Duodenal mucosa (tissue), 2 donors: ENCODE measurements around the gene B3GAT3.
A peak's percentile ranks its signal among the peaks of the same experiment; 100 is the strongest.

Source experiments
- H3K27ac ChIP-seq: one replicate; pipeline ENCODE4 v1.7.0; 2013; ENCODE audit warnings: low read depth, low read length
- H3K27me3 ChIP-seq, 2 donors: one replicate each; pipeline ENCODE4 v1.7.0; 2013; ENCODE audit warnings: low read length in 2 of 2, control low read depth in 1 of 2; ENCODE audit not compliant: insufficient read depth in 2 of 2, control insufficient read depth in 1 of 2
- H3K36me3 ChIP-seq, 2 donors: one replicate each; pipeline ENCODE4 v1.7.0; 2013; ENCODE audit warnings: low read length in 2 of 2, control low read depth in 1 of 2; ENCODE audit not compliant: insufficient read depth in 2 of 2, control insufficient read depth in 1 of 2
- H3K4me1 ChIP-seq, 2 donors: one replicate each; pipeline ENCODE4 v1.7.0; 2013; ENCODE audit warnings: low read length in 2 of 2, control low read depth in 1 of 2; ENCODE audit not compliant: insufficient read depth in 2 of 2, control insufficient read depth in 1 of 2
- H3K4me3 ChIP-seq, 2 donors: one replicate each; pipeline ENCODE4 v1.7.0; 2013; ENCODE audit warnings: low read length in 2 of 2, low read depth in 1 of 2
- H3K9ac ChIP-seq, 2 donors: one replicate each; pipeline ENCODE4 v1.7.0; 2013; ENCODE audit warnings: low read length in 2 of 2, low read depth in 1 of 2
- H3K9me3 ChIP-seq, 2 donors: one replicate each; pipeline ENCODE4 v1.7.0; 2013; ENCODE audit warnings: low read length in 2 of 2, control low read depth in 1 of 2; ENCODE audit not compliant: control insufficient read depth in 1 of 2

Gene B3GAT3

DNA sequence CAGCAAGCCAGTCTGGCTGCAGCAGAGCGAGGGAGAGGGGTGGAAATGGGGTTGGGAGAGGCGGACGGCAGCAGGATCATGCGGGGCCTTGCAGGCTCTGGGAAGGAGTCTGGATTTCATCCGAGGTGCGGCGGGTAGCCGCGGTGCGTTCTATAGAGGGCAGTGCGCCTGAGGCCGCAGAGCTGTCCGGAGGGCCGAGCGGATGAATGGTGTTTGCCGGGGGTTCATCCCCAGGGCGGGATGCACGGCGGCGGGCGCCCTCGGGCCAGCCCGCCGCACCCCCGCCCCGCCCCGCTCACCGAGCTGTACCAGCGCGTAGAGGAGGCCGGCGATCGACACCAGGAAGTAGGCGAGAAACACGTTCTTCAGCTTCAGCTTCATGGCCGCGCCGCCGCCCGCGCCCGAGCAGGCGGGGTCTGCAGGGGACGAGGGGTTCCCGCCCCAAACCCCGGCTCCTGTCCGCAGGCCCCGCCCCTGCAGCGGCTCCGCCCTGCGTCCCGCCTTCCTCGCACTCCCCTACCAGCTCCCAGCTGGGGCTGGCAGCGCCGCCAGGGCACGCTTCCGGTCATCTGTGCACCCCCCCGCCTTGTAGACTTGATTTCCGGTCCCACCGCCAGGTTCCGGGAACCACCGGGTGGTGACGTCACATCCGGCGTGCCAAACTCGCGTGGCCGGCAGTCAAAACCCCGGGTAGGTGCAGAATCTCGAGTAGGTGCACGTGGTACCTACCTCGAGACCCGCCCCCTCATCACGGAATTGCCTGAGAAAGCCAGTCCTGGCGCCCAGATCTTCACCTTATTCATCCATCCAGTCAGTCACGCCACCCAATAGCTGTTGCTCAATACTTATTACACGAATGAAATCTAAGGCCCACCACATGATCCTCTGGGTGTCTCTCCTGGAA is at the start of gene B3GAT3:
TSS of gene B3GAT3 (minus strand) at position 420 of the 904 bp plus-strand sequence. CDS start at position 381, 39 bp downstream.
- H3K4me3 ChIP-seq, result peak within 1 kb of the TSS; percentile 85 to 92
- no peaks in the 10 kb centered on the region for H3K9me3 ChIP-seq
- peak within 1 kb of the TSS; percentile 65 to 84 for H3K9ac ChIP-seq
- peaks cover 5 to 10% of the 10 kb centered on the region in 2 donors for H3K4me1 ChIP-seq
- no peaks in the 10 kb centered on the region for H3K27me3 ChIP-seq
- H3K36me3 ChIP-seq, result peaks cover 18 to 26% of the 10 kb centered on the region in 2 donors
- peak within 1 kb of the TSS; percentile 71 for H3K27ac ChIP-seq

DNA sequence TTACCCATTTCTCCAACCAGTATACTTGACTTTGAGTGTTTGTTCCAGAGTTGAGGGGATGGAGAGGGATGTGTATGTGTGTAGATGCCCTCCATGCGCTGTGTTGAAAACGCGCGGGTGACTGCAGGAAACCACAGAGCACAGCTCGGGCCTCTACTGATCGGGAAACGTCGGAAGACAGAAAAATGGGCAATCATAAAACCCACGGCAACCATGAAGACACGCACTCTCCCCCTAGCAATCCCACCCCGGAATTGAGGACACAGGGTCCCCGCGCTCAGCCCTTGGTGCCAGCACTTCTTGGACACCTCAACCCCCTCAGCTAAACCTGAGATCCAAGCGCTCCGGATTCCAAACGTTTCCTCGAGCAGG is 49.4 kb upstream of the B3GAT3 start:
- no peaks in the 10 kb centered on the region for H3K27me3 ChIP-seq

DNA sequence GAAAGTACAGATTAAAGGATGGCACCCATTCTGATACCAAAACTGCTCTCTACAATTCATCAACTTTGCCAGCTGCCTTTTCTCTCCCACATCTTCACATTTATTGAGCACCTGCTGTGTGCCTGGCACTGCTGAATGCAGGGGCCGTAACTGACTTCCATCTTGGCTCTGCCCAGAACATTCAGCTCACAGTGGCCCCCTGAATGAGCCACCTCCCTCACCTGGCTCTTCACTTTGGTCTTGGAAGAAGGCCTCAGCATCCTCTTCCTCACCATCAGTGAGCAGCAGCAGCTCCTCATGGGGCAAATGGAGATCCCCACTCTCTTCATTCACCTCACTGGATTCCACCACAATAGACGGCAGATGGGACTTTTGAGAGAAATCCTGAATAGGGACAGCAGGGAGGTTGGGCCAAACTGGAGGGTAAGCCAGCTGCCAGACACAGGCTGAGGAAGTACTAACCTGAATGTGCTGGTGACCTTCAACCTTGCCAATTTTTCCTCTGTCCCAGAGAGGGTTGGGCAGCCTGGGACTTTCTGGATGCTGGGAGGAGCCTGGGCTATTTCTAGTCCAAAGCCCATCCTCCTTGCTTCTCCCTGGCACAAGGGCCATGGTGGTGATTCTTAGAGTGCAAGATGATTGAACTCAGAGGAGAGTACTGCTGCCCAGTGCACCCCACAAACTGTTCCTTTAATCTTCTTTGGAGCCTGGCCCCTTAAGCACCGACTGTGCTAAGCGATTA is 47.8 kb upstream of the B3GAT3 start:
- Histone ChIP-seq H3K9me3 (no peaks in the 10 kb centered on the region), H3K27me3 (no peaks in the 10 kb centered on the region), H3K36me3 (peaks cover 0 to 6% of the 10 kb centered on the region in 2 donors), H3K27ac (no peak overlapping the region), H3K9ac (peak overlapping the region; percentile 21 to 40), H3K4me3 (peak overlapping the region in 1 of 2 donors; percentile 10), H3K4me1 (peaks cover 47 to 62% of the 10 kb centered on the region in 2 donors)

More for the DNA sequence above, 49.4 kb upstream of the B3GAT3 start:
- peak overlapping the region; percentile 84 to 99 for H3K4me3 ChIP-seq
- H3K27ac ChIP-seq, result peak overlapping the region; percentile 80
- peaks cover 43 to 59% of the 10 kb centered on the region in 2 donors for H3K4me1 ChIP-seq
- no peaks in the 10 kb centered on the region for H3K9me3 ChIP-seq
- peak overlapping the region; percentile 92 to 96 for H3K9ac ChIP-seq
- peaks cover under 1 to 6% of the 10 kb centered on the region in 2 donors for H3K36me3 ChIP-seq

DNA sequence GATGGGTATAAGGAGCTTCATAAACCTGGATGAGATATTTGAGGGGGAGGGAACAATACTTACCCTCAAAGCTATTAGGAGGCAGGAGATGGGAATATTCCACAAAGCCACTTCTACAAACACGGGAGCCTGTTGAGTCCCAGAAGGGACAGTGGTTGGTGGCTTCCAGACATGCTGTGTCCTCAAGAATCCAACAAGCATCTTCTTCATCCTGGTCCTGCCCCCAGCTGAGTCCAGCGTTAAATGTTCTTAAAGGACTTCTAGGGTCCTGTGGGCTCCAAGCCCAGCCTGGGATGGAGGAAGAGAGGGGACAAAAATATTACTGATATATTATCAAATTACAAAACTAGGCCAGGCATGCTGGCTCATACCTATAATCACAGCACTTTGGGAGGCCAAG is 45.7 kb upstream of the B3GAT3 start:
- H3K9me3 ChIP-seq, result no peaks in the 10 kb centered on the region
- H3K27me3 ChIP-seq, result no peaks in the 10 kb centered on the region
- no peak overlapping the region for H3K27ac ChIP-seq
- no peak overlapping the region for H3K4me3 ChIP-seq
- H3K4me1 ChIP-seq, result peaks cover 36 to 53% of the 10 kb centered on the region in 2 donors
- no peak overlapping the region for H3K9ac ChIP-seq
- H3K36me3 ChIP-seq, result peaks cover 4 to 6% of the 10 kb centered on the region in 2 donors

DNA sequence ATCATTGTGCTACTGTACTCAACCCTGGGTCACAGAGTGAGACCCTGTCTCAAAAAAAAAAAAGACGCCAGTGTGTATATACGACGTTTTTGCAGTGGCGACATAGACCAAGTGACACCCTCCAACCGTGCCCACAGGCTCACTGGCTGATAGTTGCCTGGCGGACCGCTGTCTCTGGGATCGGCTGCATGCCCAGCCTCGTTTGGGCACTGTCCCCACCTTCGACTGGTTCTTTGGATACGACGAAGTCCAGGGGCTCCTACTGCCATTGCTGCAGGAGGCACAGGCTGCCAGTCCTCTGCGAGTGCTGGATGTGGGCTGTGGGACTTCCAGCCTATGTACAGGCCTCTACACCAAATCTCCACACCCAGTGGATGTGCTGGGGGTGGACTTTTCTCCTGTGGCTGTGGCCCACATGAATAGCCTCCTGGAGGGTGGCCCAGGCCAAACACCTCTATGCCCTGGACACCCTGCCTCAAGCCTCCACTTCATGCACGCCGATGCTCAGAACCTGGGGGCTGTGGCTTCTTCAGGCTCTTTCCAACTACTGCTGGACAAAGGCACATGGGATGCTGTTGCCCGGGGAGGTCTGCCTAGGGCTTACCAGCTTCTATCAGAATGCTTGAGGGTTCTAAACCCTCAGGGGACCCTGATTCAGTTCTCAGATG is 44.6 kb upstream of the B3GAT3 start:
- Histone ChIP-seq H3K36me3 (peaks cover 4 to 10% of the 10 kb centered on the region in 2 donors), H3K27ac (peak overlapping the region; percentile 76), H3K9me3 (no peaks in the 10 kb centered on the region), H3K4me3 (peak overlapping the region; percentile 81 to 95), H3K4me1 (peaks cover 34 to 44% of the 10 kb centered on the region in 2 donors), H3K27me3 (no peaks in the 10 kb centered on the region), H3K9ac (peak overlapping the region; percentile 80 to 82)

DNA sequence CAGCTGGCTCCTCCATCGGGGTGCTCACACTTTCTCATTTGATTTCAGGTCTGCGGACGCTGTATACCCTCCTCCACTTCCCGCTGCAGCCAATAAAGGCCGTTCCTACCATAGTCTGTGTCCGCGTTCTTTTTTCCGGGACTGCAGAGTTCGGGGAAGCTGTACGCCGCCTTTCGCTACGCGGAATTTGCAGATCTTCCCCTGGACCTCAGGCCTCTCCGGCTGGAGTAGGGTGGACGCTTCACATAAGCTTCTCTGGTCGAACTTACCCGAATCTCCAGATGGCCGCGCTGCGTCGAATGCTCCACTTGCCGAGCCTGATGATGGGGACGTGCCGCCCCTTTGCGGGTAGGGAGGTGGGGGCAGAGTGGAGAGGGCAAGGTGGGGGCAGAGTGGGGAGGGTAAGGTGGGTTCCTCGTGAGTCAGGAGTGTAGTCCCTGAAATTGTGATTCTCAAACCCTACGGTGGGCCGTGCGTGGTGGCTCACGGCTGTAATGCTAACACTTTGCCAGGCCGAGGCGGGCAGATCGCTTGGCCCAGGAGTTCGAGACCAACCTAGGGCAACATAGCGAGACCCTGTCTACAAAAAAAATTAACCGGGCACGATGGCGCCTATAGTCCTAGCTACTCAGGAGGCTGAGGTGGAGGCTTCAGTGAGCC is 43.9 kb upstream of the B3GAT3 start:
- H3K4me3 ChIP-seq, result peak overlapping the region; percentile 81 to 95
- peaks cover 34 to 38% of the 10 kb centered on the region in 2 donors for H3K4me1 ChIP-seq
- H3K36me3 ChIP-seq, result peaks cover 4 to 10% of the 10 kb centered on the region in 2 donors
- H3K27me3 ChIP-seq, result no peaks in the 10 kb centered on the region
- no peaks in the 10 kb centered on the region for H3K9me3 ChIP-seq
- H3K9ac ChIP-seq, result peak overlapping the region; percentile 80 to 82
- peak overlapping the region; percentile 76 for H3K27ac ChIP-seq

DNA sequence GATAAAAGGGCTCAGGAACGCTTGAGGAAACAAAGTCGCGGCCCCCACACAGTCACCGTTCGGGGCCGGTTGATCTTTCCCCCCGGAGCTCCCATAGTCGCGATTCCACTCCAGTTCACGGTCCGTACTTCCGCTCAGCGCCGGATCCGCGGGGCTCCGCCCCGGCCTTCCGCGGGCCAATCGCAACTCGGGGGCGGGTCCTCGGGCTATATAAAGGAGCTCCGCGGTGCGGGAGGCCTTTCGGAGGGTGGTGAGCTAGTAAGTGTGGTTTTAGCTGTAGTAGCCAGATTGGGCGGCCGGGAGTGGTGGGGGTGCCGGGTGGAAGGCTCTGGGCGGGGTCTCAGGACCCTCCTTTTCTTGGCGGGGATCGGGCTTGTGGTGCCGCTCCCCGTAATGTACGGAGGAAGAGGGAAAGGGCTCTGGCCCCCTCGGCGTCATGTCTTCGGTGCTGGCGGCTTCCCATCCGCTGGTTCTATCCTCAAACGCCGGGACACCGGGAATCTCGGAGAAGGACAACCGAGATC is 43.4 kb upstream of the B3GAT3 start, which contains the start of the genes C11orf98 and CSKMT:
TSS of gene C11orf98 (minus strand) at position 136 of the 524 bp plus-strand sequence. CDS start at position 95, 41 bp downstream.
TSS of gene CSKMT (plus strand) at position 238 of the 524 bp plus-strand sequence. CDS start 568 bp downstream, outside the sequence.
- H3K9ac ChIP-seq, result peak within 1 kb of the TSS; percentile 80 to 82
- peaks cover 4 to 10% of the 10 kb centered on the region in 2 donors for H3K36me3 ChIP-seq
- H3K27ac ChIP-seq, result peak within 1 kb of the TSS; percentile 76
- no peaks in the 10 kb centered on the region for H3K27me3 ChIP-seq
- peak within 1 kb of the TSS; percentile 87 to 95 for H3K4me3 ChIP-seq
- no peaks in the 10 kb centered on the region for H3K9me3 ChIP-seq
- peaks cover 32 to 34% of the 10 kb centered on the region in 2 donors for H3K4me1 ChIP-seq

DNA sequence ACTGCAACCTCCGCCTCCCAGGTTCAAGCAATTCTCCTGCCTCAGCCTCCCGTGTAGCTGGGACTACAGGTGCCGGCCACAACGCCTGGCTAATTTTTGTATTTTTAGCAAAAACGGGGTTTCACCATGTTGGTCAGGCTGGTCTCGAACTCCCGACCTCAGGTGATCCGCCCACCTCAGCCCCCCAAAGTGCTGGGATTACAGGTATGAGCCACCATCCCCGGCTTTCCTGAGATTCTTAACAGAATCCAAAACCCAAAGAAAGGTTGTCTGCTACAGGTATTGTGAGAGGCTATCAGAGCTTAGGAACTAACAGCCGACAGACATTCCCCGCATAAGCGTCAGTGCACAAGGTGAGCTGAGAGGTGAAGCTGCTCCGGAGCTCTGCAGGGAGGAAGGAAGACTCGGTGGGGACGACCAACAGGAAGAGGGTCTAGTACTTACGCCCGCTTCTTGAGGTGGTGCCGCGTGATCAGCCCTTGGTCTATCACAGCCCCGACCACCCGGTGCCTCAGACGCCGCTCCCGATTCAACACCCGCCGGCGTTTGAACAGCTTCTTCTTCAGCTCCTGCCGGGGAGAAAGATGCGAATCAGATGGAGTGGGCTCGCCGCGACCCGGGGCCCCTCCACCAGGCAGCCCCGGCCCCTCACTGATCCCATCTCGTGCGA is 42.8 kb upstream of the B3GAT3 start:
- Histone ChIP-seq H3K9me3 (no peaks in the 10 kb centered on the region), H3K4me3 (peak overlapping the region; percentile 87 to 95), H3K36me3 (peaks cover 4 to 10% of the 10 kb centered on the region in 2 donors), H3K27ac (peak overlapping the region; percentile 53), H3K4me1 (peaks cover 26 to 28% of the 10 kb centered on the region in 2 donors), H3K27me3 (no peaks in the 10 kb centered on the region), H3K9ac (peak overlapping the region; percentile 76 to 82)
